T1000 (cell line): ENCODE measurements around the gene FBH1.
"Not testable (repeated sequence)": the region's sequence is repeated elsewhere in the genome, so short reads cannot be mapped to it uniquely, and the experiment has no call there.

Experiments
- DNase-seq: peaks from one replicate; lab custom pipeline; 2025; ENCODE audit warnings: mixed read lengths; lab: John Stamatoyannopoulos, UW

Gene FBH1

DNA sequence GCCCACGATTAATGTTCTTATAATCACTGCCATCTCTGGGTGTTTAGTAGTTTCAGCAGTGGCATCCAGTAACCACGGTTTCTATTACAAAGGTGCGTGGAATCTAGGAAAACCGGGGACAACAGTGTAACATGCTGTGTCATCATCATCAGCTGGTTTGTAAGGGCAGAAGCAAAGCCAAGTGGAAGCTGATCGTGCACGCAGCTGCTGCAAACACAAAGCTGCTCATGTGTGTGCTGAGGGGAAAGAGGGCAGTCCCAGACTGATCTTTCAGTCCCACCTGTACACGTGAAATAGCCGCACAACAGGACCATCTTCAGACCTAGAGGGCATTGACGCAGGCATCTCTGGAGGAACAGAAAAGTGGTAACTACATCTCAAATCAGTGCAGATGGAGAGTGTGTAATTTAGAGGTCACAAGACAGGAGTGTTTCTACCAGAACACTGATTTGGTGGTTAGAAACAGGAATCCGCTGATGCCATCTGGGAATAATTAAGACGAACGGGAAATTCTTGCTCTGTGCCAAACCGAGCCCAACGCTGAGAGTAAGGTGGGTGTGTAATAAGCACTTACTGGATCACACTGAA, 13.8 kb upstream of the FBH1 start:
- DNase-seq, result no peak

DNA sequence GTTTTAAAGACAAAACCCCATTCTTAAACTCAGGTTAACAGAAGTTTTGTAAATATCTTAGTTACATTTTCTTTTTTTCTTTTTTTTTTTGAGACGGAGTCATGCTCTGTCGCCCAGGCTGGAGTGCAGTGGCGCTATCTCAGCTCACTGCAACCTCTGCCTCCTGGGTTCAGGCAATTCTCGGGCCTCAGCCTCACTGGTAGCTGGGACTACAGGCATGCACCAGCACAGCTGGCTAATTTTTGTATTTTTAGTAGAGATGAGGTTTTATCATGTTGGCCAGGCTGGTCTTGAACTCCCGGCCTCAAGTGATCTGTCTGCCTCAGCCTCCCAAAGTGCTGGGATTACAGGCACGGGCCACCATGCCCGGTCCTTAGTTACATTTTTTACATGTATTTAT, 13.0 kb upstream of the FBH1 start:
- DNase-seq, result not testable (repeated sequence)

DNA sequence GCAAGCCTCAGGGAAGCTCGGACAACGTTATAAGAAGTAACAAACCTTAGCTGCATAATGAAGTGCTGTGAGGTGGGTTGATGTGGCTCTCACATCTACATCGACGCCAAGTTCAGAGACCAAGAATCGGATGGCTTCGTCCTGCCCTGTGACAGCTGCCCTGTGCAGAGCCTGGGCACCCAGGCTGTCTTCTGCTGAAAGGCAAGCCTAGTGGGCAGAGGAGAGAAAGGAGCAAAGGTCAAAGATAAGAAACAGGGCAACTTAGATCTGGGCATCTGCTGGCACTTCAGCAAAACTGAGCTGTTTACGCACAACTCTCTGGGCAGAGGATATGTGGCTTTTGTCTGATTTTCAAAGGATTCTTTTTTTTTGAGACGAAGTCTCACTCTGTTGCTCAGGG, 7.1 kb upstream of the FBH1 start:
- DNase-seq, result no peak

DNA sequence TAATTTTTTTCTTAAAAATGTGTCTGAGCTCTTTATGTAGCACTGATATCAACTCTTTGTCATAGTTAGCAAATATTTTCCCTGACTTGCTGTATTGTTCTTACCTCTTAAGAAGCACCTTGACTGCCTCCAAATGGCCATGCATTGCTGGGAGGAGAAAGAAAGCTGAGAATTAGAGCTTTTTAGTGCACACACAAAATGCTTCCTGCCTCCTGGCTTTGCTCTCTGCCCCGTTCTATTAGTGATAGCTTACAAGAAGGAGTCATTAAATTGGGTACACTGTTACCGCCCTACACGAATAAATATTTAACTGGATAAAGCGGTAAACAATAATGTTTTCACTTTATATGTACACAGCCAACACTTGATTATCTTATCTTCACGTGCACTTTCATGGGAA, 4.4 kb upstream of the FBH1 start:
- no peak for DNase-seq

DNA sequence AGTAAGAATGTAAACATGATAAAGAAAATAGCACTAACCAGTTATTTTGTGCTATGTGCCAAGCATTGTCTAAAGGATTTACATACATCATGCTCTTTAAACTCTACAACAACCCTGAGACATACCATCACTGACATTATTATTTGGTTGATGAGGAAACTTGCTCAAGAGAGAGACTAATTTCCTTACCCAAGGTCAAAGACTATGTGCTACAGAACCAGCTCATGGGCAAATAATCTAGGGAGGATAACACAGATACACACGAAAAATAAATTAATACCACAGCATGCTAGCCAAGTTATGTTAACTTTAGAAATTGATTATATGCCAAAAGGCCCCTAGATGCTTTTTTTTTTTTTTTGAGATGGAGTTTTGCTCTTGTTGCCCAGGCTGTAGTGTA, 3.0 kb upstream of the FBH1 start:
- DNase-seq, result no peak

DNA sequence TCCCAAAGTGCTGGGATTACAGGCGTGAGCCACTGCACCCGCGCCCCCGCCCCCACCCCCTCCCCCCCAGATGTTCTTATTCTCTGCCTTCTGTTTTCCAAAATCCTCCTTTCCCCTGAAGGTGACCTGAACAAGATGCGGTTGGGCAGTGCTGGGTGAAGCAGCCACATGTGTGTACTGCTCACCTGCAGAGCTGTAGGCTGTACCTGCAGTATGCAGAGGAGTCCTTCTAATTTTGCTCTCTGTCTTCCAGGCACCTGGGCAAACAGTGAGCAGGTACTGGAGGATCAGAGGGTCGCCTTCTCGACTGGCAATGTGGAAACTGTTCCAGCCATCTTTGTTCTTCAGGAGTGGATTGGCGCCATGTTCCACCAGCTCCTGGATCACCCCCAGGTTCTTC, 2.4 kb upstream of the FBH1 start:
- no peak for DNase-seq

DNA sequence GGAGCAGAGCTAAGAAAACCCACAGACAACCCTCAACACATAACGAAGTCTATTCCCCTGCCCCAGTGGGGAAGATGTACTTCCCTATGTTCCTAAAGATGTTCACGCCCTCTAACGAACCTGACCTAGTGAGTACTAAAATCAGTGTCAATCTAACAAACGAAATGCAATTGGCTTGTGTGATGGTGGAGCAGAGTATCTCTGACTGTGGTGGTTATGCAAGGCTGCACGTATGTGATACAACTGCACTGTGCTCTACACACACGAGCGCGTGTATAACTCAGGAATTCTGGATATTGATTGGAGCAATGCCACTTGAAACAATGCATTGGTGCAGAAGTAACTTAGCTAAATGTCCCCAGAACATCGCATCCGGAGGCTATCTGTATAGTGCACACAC, 1.7 kb upstream of the FBH1 start:
- DNase-seq, result no peak

DNA sequence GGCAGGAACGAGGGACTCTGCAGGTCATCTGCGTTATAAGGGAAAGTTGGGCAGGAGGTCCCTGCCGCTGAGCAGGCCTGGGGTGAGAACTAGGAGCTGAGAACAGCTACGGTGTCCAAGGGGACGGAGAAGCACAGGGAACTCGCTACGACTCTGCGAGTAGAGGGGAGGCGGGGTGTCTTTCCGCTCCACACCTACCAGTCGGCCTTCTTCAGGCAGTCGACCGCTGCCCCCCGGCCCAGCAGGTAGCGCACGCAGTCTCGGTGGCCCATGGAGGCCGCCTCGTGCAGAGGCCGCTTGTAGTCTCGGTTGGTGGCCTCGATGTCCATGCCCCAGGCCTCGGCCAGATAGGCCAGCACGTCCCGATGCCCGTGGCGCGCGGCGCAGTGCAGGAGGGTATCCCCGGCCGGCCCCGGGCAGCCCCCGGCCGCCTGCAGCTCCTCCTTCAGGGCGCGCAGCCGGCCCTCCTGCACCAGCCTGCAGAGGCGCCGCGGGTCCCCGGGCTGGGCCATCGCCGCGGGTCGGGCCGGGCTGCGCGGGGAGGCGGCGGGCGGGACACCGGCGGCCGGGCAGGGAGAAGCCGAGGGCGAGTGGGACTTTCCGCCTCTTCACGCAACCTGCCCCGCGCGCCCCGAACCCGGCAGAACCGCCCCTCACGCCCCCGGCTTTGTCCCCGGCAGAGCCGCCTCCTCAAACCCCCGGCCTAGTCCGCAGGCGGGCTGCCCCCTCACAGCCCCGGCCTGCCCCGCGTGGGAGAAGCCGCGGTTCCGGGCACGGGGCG, 1.0 kb upstream of the FBH1 start:
- no peak for DNase-seq

DNA sequence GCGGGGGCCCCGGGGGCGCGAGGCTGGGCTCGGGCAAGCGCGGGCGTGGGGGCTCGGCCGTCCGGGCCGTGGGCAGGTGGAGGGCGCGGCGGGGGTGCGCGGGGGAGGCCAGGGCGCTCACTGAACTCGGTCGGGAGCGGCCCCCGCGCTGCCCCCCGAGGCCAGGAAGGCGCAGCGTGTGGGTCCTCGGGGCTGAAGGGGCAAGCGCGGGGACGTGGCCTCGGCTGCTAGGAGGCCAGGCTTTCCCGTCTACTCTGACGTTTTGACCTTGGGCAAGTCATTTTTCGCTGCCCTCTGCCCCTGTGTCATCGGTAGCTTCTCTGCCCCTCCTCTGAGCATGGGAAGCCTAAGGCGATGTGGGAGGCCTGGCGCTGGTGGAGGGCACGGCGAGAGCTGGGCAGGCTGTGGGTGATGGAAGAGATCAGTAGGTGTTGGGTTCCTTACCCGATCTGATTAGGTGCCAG, 441 bp downstream of the FBH1 start:
- DNase-seq, result no peak

DNA sequence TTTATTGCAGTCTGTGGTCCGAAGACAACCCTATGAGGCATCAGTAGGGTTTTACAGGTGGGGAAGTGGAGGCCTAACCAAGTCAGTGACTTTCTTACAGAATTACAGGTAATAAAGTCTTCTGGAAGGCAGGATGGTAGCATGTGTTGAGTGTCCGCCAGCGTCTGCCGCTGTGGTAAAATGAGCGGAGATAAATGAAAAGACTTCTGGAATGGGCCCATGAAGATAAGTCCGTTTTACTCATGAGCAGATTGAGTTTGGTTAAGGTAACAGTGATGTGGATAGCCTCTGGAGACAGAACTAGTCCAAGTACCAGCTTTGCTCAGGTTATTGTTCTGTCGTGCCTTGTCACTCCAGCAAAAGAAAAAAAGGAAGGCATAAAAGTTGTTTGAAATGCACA, 966 bp downstream of the FBH1 start:
- DNase-seq, result no peak

DNA sequence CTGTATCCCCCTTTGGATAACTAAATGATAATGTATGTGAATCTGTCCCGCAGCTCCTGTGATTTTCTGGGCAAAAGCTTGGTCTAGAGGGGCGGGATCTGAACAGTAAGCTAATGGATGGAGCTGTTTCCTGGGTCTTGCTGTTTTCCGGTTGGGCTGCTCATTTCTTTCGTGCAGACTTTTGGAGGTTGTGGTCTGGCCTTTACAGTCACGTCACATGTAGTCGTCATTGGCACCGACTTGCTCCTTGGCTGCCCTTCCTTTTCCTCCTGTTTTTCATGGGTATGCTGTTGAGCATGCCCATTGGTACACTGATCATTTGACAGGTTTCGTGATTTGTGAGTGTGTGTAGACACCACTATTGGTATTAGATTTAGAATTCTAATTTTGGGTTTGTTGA, 2.0 kb downstream of the FBH1 start:
- no peak for DNase-seq

DNA sequence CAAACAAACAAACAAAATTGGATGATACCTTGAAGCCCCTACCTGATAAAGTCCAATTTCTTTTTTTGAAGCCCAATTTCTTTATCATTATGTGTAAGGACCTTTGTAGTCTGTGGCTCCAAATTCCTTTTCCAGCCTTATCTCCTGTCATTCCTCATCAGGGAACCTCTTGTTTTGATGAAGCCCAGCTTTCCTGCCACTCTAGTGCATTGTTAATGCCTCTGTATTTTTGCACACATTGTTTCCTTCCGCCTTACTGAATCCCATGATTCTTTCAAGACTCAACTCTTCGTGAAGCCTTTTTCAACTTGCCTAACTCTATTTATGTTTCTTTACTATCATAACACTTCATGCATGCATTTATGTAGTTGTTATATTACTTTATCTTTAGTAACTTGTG, 3.3 kb downstream of the FBH1 start:
- DNase-seq, result no peak

DNA sequence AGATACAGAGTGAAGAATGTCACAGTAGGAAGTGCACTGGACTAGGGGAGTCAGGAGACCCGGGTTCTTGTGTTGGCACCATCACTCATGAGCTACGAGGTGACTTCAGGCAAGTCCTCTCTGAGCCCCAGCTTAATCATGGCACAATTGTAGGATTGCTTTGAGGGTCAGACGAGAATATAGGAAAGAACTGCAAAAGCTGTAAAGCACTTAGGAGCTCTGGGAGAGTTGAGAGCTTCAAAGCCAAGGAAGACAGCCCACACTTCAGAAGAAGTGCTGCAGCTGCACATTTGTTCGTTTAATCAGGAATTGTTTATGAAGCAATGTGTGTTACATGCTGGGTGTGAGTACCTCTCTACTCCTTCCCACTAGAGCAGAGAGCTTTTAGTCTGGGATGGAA, 4.4 kb downstream of the FBH1 start:
- no peak for DNase-seq

DNA sequence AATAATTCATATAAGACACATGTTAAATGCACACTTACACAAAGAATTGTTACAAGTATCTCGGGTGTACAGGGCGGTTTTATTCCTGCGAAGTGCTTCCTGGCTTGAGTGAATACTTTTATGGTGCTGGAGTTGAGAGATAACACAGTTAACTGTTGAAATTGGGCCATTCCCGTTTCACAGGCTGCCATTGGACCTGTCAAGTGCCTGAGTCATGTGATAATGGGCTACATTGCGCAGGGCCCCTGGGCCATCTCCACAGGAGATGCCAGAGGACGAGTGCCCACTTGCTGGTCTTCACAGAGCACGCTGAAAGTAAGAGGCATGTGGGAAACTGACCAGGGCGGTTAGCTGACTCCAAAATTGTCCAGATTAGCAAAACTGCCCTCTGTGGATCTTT, 4.8 kb downstream of the FBH1 start:
- no peak for DNase-seq

DNA sequence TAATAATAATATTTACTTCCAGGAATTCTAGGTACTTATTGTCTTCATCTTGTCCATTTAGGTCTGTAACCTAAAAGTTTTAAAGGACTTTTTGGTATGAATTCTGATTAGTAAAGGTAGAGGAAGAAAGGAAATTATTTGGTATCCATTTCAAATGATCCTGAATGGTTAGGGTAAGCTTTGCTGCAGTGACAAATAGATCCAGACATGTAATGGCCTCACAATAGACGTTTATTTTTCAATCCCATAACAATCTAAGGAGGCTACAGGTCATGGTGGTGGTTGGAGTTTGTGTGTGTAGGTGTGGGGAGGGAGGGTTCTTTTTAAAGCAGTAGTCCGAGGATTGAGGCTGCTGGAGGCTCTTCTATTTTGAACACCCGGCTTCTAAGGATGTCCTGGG, 5.3 kb downstream of the FBH1 start:
- DNase-seq, result no peak

DNA sequence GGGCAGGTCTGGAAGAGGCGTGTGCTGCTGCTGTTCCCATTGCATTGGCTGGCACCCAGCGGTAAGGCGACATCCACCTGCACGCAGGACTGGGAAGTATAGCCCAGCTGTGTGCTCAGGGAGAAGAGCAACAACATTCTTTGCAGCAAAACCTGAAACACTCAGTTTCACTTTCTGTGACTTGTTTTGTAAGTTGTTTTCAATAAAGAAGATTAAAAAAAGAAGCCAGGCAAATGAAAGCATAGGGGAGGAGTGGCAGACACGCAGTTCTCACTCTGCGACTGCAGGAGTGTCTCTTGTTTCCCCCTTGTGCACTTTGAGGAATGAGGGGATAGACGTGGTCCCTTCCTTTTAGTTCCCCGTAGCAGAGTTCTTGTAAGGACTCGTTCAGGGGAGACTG, 5.8 kb downstream of the FBH1 start:
- no peak for DNase-seq

DNA sequence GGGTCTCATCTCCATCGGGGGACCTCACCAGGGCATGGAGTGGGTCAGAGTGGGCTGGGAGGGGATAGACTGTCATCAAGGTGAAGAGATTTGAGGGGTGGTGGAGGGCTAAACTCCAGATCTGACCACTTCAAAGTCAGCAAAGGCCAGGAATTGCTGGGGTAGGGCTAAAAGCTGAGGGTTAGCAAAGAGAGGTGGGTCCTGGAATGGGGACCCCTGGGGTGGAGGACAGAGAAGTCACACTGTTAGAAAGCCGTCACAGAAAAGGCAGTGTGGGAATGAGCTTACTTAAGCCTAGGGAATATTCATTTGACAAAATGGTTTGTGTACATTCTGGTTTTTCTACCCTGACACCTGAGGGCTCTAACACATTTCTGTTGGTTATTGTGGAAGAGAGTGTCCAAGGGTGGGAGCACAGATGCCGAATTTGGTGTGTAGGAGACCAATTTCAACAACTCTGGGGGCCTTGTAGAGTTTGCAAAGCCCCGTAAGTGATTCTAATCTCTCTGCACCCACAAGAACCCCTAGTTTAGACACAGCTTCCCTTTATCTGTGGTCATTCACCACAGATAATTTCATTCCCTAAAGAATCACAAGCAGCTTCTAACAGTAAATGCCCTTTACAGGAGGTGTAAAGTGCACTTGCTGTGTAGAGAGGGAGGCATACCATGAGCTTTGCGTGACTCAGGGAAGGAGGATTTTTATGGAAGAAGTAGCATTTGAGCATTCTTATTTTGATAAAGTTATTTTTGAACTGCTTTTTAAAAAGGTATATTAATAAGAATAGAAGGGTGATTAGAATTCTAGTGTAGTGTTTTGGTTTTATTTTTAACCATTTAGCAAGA, 6.4 kb downstream of the FBH1 start:
- DNase-seq, result no peak

DNA sequence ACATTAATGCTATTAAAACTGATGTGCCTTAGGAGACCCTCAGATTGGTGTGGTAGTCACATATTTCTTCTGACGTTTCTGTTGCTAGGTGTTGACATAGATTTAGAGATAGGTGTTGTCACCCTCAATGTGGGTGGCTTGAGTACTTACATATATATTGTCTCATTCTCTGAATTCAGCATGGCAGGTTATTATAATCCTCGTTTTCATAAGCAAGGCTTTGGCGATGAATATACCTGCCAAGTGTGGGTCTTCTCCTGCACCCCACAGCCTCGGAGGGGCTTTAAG, 7.0 kb downstream of the FBH1 start:
- no peak for DNase-seq

DNA sequence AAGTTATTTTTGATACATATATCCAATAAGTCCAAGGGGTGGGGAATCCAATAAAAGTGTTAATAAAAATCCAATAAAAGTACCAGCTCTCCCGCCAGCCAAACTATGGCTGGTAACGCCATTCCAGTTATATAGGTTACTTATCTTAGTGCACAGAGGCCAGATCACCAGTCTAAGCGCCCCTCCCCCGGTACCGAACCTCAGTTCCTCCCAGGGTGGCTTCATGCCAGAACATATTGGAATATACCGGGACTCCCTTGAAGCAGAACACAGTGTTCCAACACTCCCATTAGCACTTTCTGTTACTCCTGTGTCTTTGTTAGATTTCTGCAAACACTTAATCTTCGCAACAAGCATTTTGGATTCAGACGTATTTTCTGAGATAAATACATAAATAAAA, 7.5 kb downstream of the FBH1 start:
- no peak for DNase-seq

DNA sequence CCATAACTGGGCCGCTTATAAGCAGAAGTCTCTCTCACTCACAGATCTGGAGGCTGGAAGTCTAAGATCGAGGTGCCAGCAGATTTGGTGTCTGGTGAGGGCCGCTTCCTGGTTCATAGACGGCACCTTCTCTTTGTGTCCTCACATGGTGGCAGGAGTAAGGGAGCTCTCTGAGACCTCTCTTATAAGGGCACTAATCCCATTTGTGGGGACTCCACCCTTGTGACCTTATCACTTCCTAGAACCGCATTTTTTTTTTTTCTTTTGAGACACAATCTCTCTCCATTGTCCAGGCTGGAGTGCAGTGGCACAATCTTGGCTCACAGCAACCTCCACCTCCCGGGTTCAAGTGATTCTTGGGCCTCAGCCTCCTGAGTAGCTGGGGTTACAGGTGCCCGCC, 8.1 kb downstream of the FBH1 start:
- no peak for DNase-seq

DNA sequence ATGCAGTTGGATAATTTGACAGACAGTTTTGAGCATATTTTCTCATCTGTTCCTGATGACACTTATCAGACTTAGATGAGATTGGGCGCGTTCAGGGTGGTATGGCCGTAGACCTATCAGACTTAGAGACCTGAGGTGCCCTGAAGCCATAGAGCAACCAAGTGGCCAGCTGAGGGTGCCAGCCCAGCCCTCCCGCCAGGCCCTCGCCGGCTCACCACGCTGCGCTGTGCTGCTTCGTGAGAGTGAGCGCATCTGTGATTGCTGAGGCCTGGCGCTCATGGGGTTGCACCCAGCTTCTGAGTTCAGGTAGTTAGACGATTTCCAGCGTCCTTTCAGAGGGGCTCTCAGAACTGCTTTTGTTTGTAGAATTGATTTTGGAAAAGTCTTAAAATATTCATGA, 10.2 kb downstream of the FBH1 start:
- no peak for DNase-seq

DNA sequence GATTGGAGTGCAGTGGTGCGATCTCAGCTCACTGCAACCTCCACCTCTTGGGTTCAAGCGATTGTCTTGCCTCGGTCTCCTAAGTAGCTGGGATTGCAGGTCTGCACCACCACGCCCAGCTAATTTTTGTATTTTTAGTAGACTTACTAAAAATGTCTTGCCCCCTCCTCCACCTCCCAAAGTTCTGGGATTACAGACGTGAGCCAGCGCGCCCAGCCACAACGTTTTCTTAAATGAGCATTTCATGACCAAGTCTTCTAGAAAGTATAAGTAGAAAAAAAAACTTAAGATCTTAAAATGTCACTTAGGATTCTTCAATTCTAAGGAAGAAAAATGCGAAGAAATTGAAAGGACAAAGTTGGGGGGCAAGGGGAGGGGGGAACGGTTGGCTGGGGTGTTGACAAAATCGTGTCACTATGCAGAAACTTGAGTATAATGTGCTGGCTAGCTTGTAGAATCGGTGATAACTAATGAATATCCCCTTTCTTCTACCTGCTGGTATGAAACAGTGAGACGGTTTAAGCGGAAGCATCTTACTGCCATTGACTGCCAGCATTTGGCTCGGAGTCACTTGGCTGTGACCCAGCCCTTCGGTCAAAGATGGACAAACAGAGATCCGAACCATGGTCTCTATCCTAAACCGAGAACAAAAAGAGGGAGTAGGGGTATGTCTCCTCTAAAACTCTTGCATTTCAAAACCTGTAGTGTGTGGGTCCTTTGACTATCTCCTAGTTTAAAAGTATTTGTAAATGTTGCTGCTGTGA, 12.7 kb downstream of the FBH1 start:
- DNase-seq, result no peak

DNA sequence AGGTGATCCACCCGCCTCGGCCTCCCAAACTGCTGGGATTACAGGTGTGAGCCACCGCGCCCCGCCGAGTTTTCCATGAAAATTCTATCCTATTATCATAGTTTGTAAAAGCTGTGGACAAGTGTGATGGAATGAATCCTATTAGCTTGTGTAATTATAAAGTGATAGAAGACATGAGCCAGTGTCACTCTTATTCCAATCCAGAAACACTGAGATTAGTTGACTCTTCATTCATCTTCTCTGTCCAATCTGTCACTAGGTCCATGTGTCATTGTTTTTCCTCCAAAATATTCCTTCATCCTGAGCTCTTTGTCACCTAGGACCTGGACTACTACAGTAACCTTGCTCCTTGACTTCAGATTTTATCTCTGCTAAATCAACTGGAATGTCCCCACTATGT, 13.5 kb downstream of the FBH1 start:
- DNase-seq, result no peak
